NCI-H2171 treated with DMSO at 0.1 percent for 48 hours (cell line): ENCODE results near the gene CCDC34.
"Not testable (repeated sequence)": the region's sequence is repeated elsewhere in the genome, so short reads cannot be mapped to it uniquely, and the experiment has no call there.

Source experiments
- DNase-seq: peaks from one replicate; lab custom pipeline; 2025; lab: John Stamatoyannopoulos, UW

The CCDC34 gene

GRCh38 chr11:27361649-27362431 is 1.2 kb downstream of the CCDC34 start:
- no peak for DNase-seq

GRCh38 chr11:27358296-27358695 is 4.7 kb downstream of the CCDC34 start:
- no peak for DNase-seq

- DNase-seq = peak; percentile 41
Observed at GRCh38 chr11:27357250-27357649, 5.8 kb downstream of the CCDC34 start.

GRCh38 chr11:27356624-27357222 is 6.3 kb downstream of the CCDC34 start:
- no peak for DNase-seq

GRCh38 chr11:27355575-27356104 is 7.4 kb downstream of the CCDC34 start:
- no peak for DNase-seq

GRCh38 chr11:27354359-27354965 is 8.6 kb downstream of the CCDC34 start:
- no peak for DNase-seq

GRCh38 chr11:27353593-27354358 is 9.2 kb downstream of the CCDC34 start:
- no peak for DNase-seq

- no peak for DNase-seq
Observed at GRCh38 chr11:27352781-27353180, 10.2 kb downstream of the CCDC34 start.

- no peak for DNase-seq
Observed at GRCh38 chr11:27350511-27350910, 12.5 kb downstream of the CCDC34 start.

- no peak for DNase-seq
Observed at GRCh38 chr11:27349919-27350318, 13.1 kb downstream of the CCDC34 start.

GRCh38 chr11:27348340-27348873 is 14.6 kb downstream of the CCDC34 start:
- DNase-seq = peak; percentile 32

GRCh38 chr11:27347359-27348339 is 15.4 kb downstream of the CCDC34 start:
- DNase-seq = no peak

GRCh38 chr11:27339941-27340340 is 23.1 kb downstream of the CCDC34 start:
- no peak for DNase-seq

GRCh38 chr11:27334764-27335163 is 28.3 kb downstream of the CCDC34 start:
- DNase-seq = not testable (repeated sequence)

GRCh38 chr11:27331981-27332380 is 31.0 kb downstream of the CCDC34 start:
- no peak for DNase-seq

GRCh38 chr11:27330633-27331270 is 32.3 kb downstream of the CCDC34 start:
- DNase-seq = no peak

- DNase-seq = no peak
Observed at GRCh38 chr11:27329867-27330632, 33.0 kb downstream of the CCDC34 start.

GRCh38 chr11:27328614-27329013 is 34.4 kb downstream of the CCDC34 start:
- DNase-seq = no peak

GRCh38 chr11:27327064-27327463 is 36.0 kb downstream of the CCDC34 start:
- DNase-seq = not testable (repeated sequence)
